Dedifferentiated amniotic fluid mesenchymal stem cell (primary cell): ENCODE data around the gene NCBP3.
"Not testable (repeated sequence)": the region's sequence is repeated elsewhere in the genome, so short reads cannot be mapped to it uniquely, and the experiment has no call there.

Experiments
- DNase-seq: peaks from one replicate; pipeline ENCODE4 v3.0.0-alpha.2; 2016; ENCODE audit errors: extremely low spot score

Gene NCBP3

GRCh38 chr17:3793258-3793657, 52.8 kb downstream of the NCBP3 start:
- not testable (repeated sequence) for DNase-seq

GRCh38 chr17:3792481-3792880, 53.6 kb downstream of the NCBP3 start:
- no peak for DNase-seq

GRCh38 chr17:3788200-3788599, 57.8 kb downstream of the NCBP3 start:
- no peak for DNase-seq

- DNase-seq, result not testable (repeated sequence)
Observed at GRCh38 chr17:3785323-3785722, 60.7 kb downstream of the NCBP3 start.

- no peak for DNase-seq
Observed at GRCh38 chr17:3782751-3783150, 63.3 kb downstream of the NCBP3 start.

- DNase-seq, result no peak
Observed at GRCh38 chr17:3780986-3781385, 65.1 kb downstream of the NCBP3 start.

- no peak for DNase-seq
Observed at GRCh38 chr17:3777366-3778120, 68.5 kb downstream of the NCBP3 start.

- no peak for DNase-seq
Observed at GRCh38 chr17:3773966-3774365, 72.1 kb downstream of the NCBP3 start.

- no peak for DNase-seq
Observed at GRCh38 chr17:3773511-3773910, 72.5 kb downstream of the NCBP3 start.

- no peak for DNase-seq
Observed at GRCh38 chr17:3772764-3773163, 73.3 kb downstream of the NCBP3 start.

GRCh38 chr17:3771140-3771539, 74.9 kb downstream of the NCBP3 start:
- no peak for DNase-seq

- no peak for DNase-seq
Observed at GRCh38 chr17:3770466-3770865, 75.6 kb downstream of the NCBP3 start.

- no peak for DNase-seq
Observed at GRCh38 chr17:3768769-3769168, 77.3 kb downstream of the NCBP3 start.

- DNase-seq, result no peak
Observed at GRCh38 chr17:3768341-3768740, 77.7 kb downstream of the NCBP3 start.

GRCh38 chr17:3766779-3767178, 79.3 kb downstream of the NCBP3 start:
- DNase-seq, result no peak

GRCh38 chr17:3765981-3766380, 80.1 kb downstream of the NCBP3 start:
- no peak for DNase-seq

- no peak for DNase-seq
Observed at GRCh38 chr17:3763777-3764170, 82.3 kb downstream of the NCBP3 start.

- no peak for DNase-seq
Observed at GRCh38 chr17:3762922-3763776, 82.9 kb downstream of the NCBP3 start.

- DNase-seq, result no peak
Observed at GRCh38 chr17:3761918-3762380, 84.1 kb downstream of the NCBP3 start.

- no peak for DNase-seq
Observed at GRCh38 chr17:3761036-3761917, 84.8 kb downstream of the NCBP3 start.

GRCh38 chr17:3759597-3760216, 86.3 kb downstream of the NCBP3 start:
- no peak for DNase-seq
